Measurements from ENCODE around the gene ABCF2.

ABCF2 gene

GRCh38 chr7:151198945-151199848, 27.8 kb downstream of the ABCF2 start:
- TF ChIP-seq CTCF (IDR thresholded peaks at IDR 0.05; ENCODE audit: insufficient read depth, low read length, missing control alignments) = no peak
- POLR2A ChIA-PET = no interaction called here
- H3K4me3 ChIP-seq (ENCODE audit: low read depth, low read length) = no peak overlapping the region
- CTCF ChIA-PET = interaction anchor here (0.8 to 1.2 kb wide), 2 partner anchors 12 to 75 kb away, joined by 3 read pairs; partner anchors contain the start of gene ASB10
- no peak for DNase-seq (ENCODE audit: low read depth, low spot score)

- H3K4me3 ChIP-seq (ENCODE audit: low read depth, low read length) = no peak overlapping the region
- DNase-seq (ENCODE audit: low read depth, low spot score) = no peak
- no peak for TF ChIP-seq CTCF (IDR thresholded peaks at IDR 0.05; ENCODE audit: insufficient read depth, low read length, missing control alignments)
- CTCF ChIA-PET = no interaction called here
- POLR2A ChIA-PET = no interaction called here
Observed at GRCh38 chr7:151197932-151198331, 29.1 kb downstream of the ABCF2 start.

GRCh38 chr7:151195616-151196450, 31.2 kb downstream of the ABCF2 start:
- POLR2A ChIA-PET = no interaction called here
- CTCF ChIA-PET = interaction anchor here (0.6 kb wide), 1 partner anchor 84 kb away, joined by 3 read pairs; no protein-coding TSS in a partner anchor

GRCh38 chr7:151194188-151194587, 32.8 kb downstream of the ABCF2 start:
- TF ChIP-seq CTCF (IDR thresholded peaks at IDR 0.05; ENCODE audit: insufficient read depth, low read length, missing control alignments) = no peak
- no peak for DNase-seq (ENCODE audit: low read depth, low spot score)
- H3K4me3 ChIP-seq (ENCODE audit: low read depth, low read length) = no peak overlapping the region
- CTCF ChIA-PET = interaction anchor here (0.6 to 1.1 kb wide), 3 partner anchors 22 to 50 kb away, joined by 3 to 6 read pairs (median 3); no protein-coding TSS in a partner anchor
- POLR2A ChIA-PET = no interaction called here

More at GRCh38 chr7:151195616-151196450, 31.2 kb downstream of the ABCF2 start:
- no peak for DNase-seq (ENCODE audit: low read depth, low spot score)
- H3K4me3 ChIP-seq (ENCODE audit: low read depth, low read length) = no peak overlapping the region
- no peak for TF ChIP-seq CTCF (IDR thresholded peaks at IDR 0.05; ENCODE audit: insufficient read depth, low read length, missing control alignments)

- H3K4me3 ChIP-seq (ENCODE audit: low read depth, low read length) = no peak overlapping the region
- no peak for TF ChIP-seq CTCF (IDR thresholded peaks at IDR 0.05; ENCODE audit: insufficient read depth, low read length, missing control alignments)
- CTCF ChIA-PET = interaction anchor here (0.6 to 1.1 kb wide), 3 partner anchors 23 to 51 kb away, joined by 3 read pairs; no protein-coding TSS in a partner anchor
- POLR2A ChIA-PET = no interaction called here
- DNase-seq (ENCODE audit: low read depth, low spot score) = no peak
Observed at GRCh38 chr7:151193203-151193978, 33.6 kb downstream of the ABCF2 start.
